ENCODE results near the gene OGFOD2.

The OGFOD2 gene

GRCh38 chr12:123022846-123023245 is 47.8 kb downstream of the OGFOD2 start:
- DNase-seq (ENCODE audit: low spot score), result no peak
- in situ Hi-C loops (cut with MboI; ENCODE audit: low sequenced_read_pairs, unreplicated experiment), result no loop called here
- TF ChIP-seq CTCF (IDR thresholded peaks at IDR 0.05; ENCODE audit: borderline replicate concordance, control extremely low read depth, extremely low read depth, insufficient read depth, missing control alignments), result no peak

GRCh38 chr12:123024819-123025391 is 49.9 kb downstream of the OGFOD2 start:
- no peak for TF ChIP-seq CTCF (IDR thresholded peaks at IDR 0.05; ENCODE audit: borderline replicate concordance, control extremely low read depth, extremely low read depth, insufficient read depth, missing control alignments)
- no peak for DNase-seq (ENCODE audit: low spot score)
- in situ Hi-C loops (cut with MboI; ENCODE audit: low sequenced_read_pairs, unreplicated experiment), result no loop called here

- in situ Hi-C loops (cut with MboI; ENCODE audit: low sequenced_read_pairs, unreplicated experiment), result no loop called here
- DNase-seq (ENCODE audit: low spot score), result no peak
- no peak for TF ChIP-seq CTCF (IDR thresholded peaks at IDR 0.05; ENCODE audit: borderline replicate concordance, control extremely low read depth, extremely low read depth, insufficient read depth, missing control alignments)
Observed at GRCh38 chr12:123026094-123026853, 51.2 kb downstream of the OGFOD2 start.

- in situ Hi-C loops (cut with MboI; ENCODE audit: low sequenced_read_pairs, unreplicated experiment), result no loop called here
- TF ChIP-seq CTCF (IDR thresholded peaks at IDR 0.05; ENCODE audit: borderline replicate concordance, control extremely low read depth, extremely low read depth, insufficient read depth, missing control alignments), result no peak
- no peak for DNase-seq (ENCODE audit: low spot score)
Observed at GRCh38 chr12:123027726-123028445, 52.8 kb downstream of the OGFOD2 start.

GRCh38 chr12:123028475-123028874 is 53.4 kb downstream of the OGFOD2 start:
- DNase-seq (ENCODE audit: low spot score), result no peak
- no peak for TF ChIP-seq CTCF (IDR thresholded peaks at IDR 0.05; ENCODE audit: borderline replicate concordance, control extremely low read depth, extremely low read depth, insufficient read depth, missing control alignments)
- in situ Hi-C loops (cut with MboI; ENCODE audit: low sequenced_read_pairs, unreplicated experiment), result no loop called here

- in situ Hi-C loops (cut with MboI; ENCODE audit: low sequenced_read_pairs, unreplicated experiment), result no loop called here
- no peak for TF ChIP-seq CTCF (IDR thresholded peaks at IDR 0.05; ENCODE audit: borderline replicate concordance, control extremely low read depth, extremely low read depth, insufficient read depth, missing control alignments)
- no peak for DNase-seq (ENCODE audit: low spot score)
Observed at GRCh38 chr12:123029550-123029949, 54.5 kb downstream of the OGFOD2 start.
